Testis (tissue), 2 donors: ENCODE results near the gene GLI1.

Source experiments
- POLR2A ChIP-seq: fragments of 450-650 bp; IDR thresholded peaks from one replicate; pipeline ENCODE4 v1.6.1; 2017; ENCODE audit warnings: antibody characterized with exemption, mild to moderate bottlenecking, moderate library complexity
- TF ChIP-seq, protein P1 (sequence below), 3 experiments: fragments of 450-650 bp in 2 of 3; fragments of 200-600 bp in 1 of 3; sonication (generic) in 1 of 3; IDR thresholded peaks; one replicate each; pipeline ENCODE4 v1.5.1; 2016 to 2019; ENCODE audit warnings: antibody characterized with exemption in 3 of 3, mild to moderate bottlenecking in 2 of 3, moderate library complexity in 1 of 3

- TF ChIP-seq, protein P1, sequence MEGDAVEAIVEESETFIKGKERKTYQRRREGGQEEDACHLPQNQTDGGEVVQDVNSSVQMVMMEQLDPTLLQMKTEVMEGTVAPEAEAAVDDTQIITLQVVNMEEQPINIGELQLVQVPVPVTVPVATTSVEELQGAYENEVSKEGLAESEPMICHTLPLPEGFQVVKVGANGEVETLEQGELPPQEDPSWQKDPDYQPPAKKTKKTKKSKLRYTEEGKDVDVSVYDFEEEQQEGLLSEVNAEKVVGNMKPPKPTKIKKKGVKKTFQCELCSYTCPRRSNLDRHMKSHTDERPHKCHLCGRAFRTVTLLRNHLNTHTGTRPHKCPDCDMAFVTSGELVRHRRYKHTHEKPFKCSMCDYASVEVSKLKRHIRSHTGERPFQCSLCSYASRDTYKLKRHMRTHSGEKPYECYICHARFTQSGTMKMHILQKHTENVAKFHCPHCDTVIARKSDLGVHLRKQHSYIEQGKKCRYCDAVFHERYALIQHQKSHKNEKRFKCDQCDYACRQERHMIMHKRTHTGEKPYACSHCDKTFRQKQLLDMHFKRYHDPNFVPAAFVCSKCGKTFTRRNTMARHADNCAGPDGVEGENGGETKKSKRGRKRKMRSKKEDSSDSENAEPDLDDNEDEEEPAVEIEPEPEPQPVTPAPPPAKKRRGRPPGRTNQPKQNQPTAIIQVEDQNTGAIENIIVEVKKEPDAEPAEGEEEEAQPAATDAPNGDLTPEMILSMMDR (IDR thresholded peaks at IDR 0.05): no peak
- no peak for TF ChIP-seq POLR2A
Measured at GRCh38 chr12:57452181-57452936, 7.2 kb upstream of the GLI1 start.
